Urinary bladder (tissue), 4 donors: ENCODE measurements around the gene MS4A10. TPM values are rescaled to one million over a fixed set of nuclear protein-coding genes. Genes with fewer than 3 reads are reported as not detected.
A peak's percentile ranks its signal among the peaks of the same experiment; 100 is the strongest.
"Not testable (repeated sequence)": the region's sequence is repeated elsewhere in the genome, so short reads cannot be mapped to it uniquely, and the experiment has no call there.

Experiments
- DNase-seq: peaks from one replicate; pipeline ENCODE4 v3.0.0-alpha.2; 2015; ENCODE audit errors: extremely low spot score
- H3K27ac ChIP-seq: one replicate; pipeline ENCODE4 v1.5.1; 2013; ENCODE audit warnings: low read depth, mild to moderate bottlenecking, moderate library complexity
- H3K36me3 ChIP-seq: one replicate; pipeline ENCODE4 v1.6.1; 2013; ENCODE audit warnings: mild to moderate bottlenecking, moderate library complexity; ENCODE audit not compliant: insufficient read depth
- H3K4me1 ChIP-seq: one replicate; pipeline ENCODE4 v1.6.1; 2013; ENCODE audit warnings: mild to moderate bottlenecking, moderate library complexity; ENCODE audit not compliant: insufficient read depth
- H3K4me3 ChIP-seq: one replicate; pipeline ENCODE4 v1.5.1; 2013; ENCODE audit warnings: low read depth, low read length
- WGBS: extraction: QIAGEN DNeasy Blood & Tissue Kit; methylation state at CpG from one replicate; pipeline ENCODE4 v1.1.7; 2013; 5-methylcytosine and 5-hydroxymethylcytosine counted together
- polyA plus RNA-seq: library from polyadenylated mRNA; stranded (reverse); fragments of 200-250 nt; gene quantifications from one replicate; pipeline ENCODE4 v1.2.3, GENCODE V29; 2013
- total RNA-seq: library from RNA; depleted of rRNA; stranded (reverse); fragments of >200 nt; gene quantifications from one replicate; pipeline ENCODE4 v1.2.3, GENCODE V29; 2014
- donor health status: healthy with polysubstance abuse.
- donor health status: healthy.

MS4A10 gene
- total and polyA plus RNA-seq, 2 donors, result not detected

- WGBS, result 95% methylated on average over 4 of the region's 4 CpGs
- H3K4me1 ChIP-seq, H3K36me3 ChIP-seq, H3K4me3 ChIP-seq, H3K27ac ChIP-seq, DNase-seq: not testable (repeated sequence)
Measured at GRCh38 chr11:60758671-60759070, 26.5 kb upstream of the MS4A10 start.

DNA sequence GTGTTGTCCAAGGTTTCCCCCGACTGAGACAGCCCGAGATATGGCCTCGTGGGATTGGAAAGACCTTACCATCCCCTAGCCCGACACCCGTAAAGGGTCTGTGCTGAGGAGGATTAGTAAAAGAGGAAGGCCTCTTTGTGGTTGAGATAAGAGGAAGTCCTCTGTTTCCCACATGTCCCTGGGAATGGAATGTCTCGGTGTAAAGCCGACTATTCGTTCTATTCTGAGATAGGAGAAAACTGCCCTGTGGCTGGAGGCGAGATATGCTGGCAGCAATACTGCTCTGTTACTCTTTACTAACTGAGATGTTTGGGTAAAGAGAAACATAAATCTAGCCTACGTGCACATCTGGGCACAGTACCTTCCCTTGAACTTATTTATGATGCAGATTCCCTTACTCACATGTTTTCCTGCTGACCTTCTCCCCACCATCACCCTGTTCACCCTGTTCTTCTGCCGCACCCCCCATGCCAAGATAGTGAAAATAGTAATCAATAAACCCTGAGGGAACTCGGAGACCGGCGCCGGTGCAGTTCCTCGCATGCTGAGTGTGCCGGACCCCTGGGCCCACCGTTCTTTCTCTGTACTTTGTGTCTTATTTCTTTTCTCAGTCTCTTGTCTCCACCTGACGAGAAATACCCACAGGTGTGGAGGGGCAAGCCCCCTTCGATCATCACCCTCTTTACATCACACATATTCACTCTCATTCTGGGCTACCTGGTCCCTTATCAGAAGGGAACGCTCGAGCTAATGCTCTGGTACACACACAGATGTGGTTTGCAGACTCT lies 25.5 kb upstream of the MS4A10 start:
- not testable (repeated sequence) for H3K4me1 ChIP-seq, DNase-seq, H3K36me3 ChIP-seq, H3K4me3 ChIP-seq, H3K27ac ChIP-seq
- 53% methylated on average over 22 of the region's 22 CpGs for WGBS

DNA sequence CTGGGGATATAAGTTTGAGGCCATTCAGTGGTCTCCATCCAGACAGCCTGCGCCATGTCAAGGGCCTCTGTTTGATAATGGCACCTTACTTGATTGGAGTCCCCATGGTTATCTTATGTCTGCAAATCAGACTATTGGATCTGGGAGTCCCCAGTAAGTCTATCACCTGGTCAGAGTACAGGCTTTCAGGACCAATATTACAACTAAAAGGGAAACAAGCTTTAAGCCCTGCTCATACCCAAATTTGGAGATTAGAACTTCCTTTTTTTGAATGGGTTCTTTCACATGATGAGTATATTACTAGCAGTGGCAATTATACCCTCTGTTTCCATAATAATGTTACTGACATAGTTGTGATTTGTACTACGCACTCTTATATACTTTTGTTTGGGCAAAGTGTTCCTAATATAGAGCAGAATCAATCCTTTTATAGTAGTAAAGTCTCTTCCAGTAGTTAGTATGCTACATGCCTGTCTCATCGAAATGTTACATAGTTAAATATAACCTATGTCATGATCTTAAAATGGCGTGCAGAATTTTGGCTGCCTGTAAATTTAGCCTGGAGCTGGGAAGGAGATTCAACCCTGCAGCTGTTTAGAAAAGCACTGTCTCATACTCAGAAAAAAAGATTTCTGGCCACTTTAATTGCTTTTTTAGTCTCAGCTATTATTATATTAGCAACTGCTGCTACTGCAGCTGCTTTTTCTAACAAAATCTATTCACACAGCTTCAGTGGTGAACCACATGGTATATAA lies 23.5 kb upstream of the MS4A10 start:
- no peak overlapping the region for H3K27ac ChIP-seq
- WGBS, result 63% methylated on average over 4 of the region's 4 CpGs
- H3K36me3 ChIP-seq, result no peaks in the 10 kb centered on the region

GRCh38 chr11:60762851-60763691 lies 22.1 kb upstream of the MS4A10 start:
- 55% methylated on average over 11 of the region's 11 CpGs for WGBS
- Histone ChIP-seq H3K4me1 (no peaks in the 10 kb centered on the region), H3K4me3 (no peak overlapping the region), H3K36me3 (no peaks in the 10 kb centered on the region), H3K27ac (no peak overlapping the region)
- DNase-seq, result peak; percentile 37

More for the DNA sequence above, 23.5 kb upstream of the MS4A10 start:
- Histone ChIP-seq H3K4me1 (no peaks in the 10 kb centered on the region), H3K4me3 (no peak overlapping the region)
- no peak for DNase-seq

DNA sequence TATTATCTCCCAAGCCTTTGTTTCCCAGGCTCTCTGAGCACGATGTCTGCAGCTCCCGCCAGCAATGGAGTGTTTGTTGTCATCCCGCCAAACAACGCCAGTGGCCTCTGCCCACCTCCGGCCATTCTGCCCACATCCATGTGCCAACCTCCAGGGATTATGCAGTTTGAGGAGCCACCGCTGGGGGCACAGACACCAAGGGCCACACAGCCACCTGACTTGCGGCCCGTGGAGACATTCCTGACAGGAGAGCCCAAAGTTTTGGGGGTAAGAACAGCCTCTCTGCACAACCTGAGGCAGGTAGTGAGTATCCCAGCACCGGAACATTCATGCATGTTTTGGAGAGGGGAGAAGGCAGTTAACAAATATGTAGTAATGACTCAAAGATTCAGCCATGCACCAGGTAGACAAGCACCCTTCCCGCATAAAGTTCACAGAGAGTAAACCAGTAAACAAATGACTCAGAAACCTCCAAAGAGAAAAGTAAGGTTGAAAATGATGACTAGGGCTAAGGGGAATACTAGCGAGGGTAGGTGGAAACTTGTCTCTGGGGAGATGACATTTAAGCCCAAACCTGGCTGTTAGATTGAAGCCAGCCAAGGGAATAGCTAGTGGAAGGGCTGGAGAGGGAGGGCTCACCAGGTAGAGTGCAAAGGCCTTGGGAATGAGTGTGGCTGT lies 21.3 kb upstream of the MS4A10 start:
- no peaks in the 10 kb centered on the region for H3K36me3 ChIP-seq
- WGBS, result 80% methylated on average over 11 of the region's 11 CpGs
- no peak overlapping the region for H3K4me3 ChIP-seq
- H3K27ac ChIP-seq, result no peak overlapping the region
- no peak for DNase-seq
- no peaks in the 10 kb centered on the region for H3K4me1 ChIP-seq

DNA sequence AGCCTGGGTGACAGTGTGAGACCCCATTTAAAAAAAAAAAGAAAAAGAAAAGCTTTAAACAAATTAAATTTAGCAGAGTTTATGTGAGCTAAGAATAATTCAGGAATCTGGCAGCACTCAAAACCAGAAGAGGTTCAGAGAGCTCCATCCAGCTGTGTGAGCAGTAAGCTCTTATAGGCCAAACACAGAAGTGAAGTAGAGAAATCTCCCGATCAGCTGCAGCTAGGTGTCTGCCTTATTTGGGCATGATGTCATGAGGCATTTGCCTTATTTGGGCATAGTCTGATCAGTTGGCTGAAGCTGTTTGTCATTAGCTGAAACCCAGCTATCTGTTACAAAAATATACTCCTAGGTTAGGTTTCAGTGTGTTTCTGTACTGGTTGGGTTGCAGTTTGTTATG lies 20.3 kb upstream of the MS4A10 start:
- no peak for DNase-seq
- 36% methylated on average over 1 of the region's 1 CpG for WGBS
- Histone ChIP-seq H3K36me3 (no peaks in the 10 kb centered on the region), H3K4me3 (no peak overlapping the region), H3K27ac (no peak overlapping the region), H3K4me1 (no peaks in the 10 kb centered on the region)

- H3K4me1 ChIP-seq, result no peaks in the 10 kb centered on the region
Measured at GRCh38 chr11:60765355-60765754, 19.8 kb upstream of the MS4A10 start.

GRCh38 chr11:60766547-60766946 lies 18.6 kb upstream of the MS4A10 start:
- Histone ChIP-seq H3K4me1 (no peaks in the 10 kb centered on the region), H3K4me3 (no peak overlapping the region), H3K27ac (no peak overlapping the region), H3K36me3 (no peaks in the 10 kb centered on the region)
- WGBS, result 80% methylated on average over 10 of the region's 10 CpGs
- DNase-seq, result no peak

More at GRCh38 chr11:60765355-60765754, 19.8 kb upstream of the MS4A10 start:
- Histone ChIP-seq H3K36me3 (no peaks in the 10 kb centered on the region), H3K4me3 (no peak overlapping the region), H3K27ac (no peak overlapping the region)
- 93% methylated on average over 5 of the region's 5 CpGs for WGBS
- no peak for DNase-seq

DNA sequence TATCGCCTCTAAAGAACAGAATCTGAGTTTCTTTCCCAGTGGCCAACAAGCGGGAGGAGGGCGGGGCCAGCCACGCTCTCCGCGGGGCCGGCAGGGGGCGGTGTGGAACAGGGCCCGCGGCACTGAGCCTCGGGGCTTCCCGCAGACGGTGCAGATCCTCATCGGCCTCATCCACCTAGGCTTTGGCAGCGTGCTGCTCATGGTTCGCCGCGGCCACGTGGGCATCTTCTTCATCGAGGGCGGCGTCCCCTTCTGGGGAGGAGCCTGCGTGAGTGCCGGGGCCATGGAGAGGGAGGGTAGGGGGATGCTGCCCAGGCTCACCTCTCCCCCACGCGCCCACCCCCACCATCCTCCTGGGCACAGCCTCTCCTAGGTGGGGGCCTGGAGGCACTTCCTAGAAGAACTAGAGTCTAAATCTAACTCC lies 17.7 kb upstream of the MS4A10 start:
- 33% methylated on average over 26 of the region's 26 CpGs for WGBS
- no peak overlapping the region for H3K4me3 ChIP-seq
- no peaks in the 10 kb centered on the region for H3K36me3 ChIP-seq
- no peaks in the 10 kb centered on the region for H3K4me1 ChIP-seq
- DNase-seq, result no peak
- no peak overlapping the region for H3K27ac ChIP-seq

- DNase-seq, result no peak
- 97% methylated on average over 8 of the region's 8 CpGs for WGBS
- no peak overlapping the region for H3K27ac ChIP-seq
- H3K4me1 ChIP-seq, result no peaks in the 10 kb centered on the region
- H3K4me3 ChIP-seq, result no peak overlapping the region
- no peaks in the 10 kb centered on the region for H3K36me3 ChIP-seq
Measured at GRCh38 chr11:60768202-60768601, 16.9 kb upstream of the MS4A10 start.

DNA sequence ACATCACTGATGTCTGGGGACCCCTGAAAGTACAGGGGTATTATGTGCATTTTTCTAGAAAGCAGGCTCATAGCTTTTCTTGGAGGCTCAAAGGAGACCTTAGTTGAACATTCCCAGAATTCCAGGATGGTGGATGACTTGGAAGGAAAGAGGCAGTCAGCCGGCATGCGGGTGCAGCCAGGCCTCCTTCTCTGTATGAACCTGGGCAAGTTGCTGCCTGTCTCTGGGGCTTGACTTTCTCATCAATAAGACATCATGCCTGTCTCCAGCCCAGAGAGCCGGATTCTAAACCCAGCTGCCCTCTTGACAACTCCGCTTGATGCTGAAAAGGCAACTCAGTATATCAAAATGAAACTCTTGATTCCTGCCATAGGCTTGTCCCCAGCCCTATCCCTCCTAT lies 15.9 kb upstream of the MS4A10 start:
- Histone ChIP-seq H3K36me3 (no peaks in the 10 kb centered on the region), H3K27ac (no peak overlapping the region), H3K4me3 (no peak overlapping the region), H3K4me1 (no peaks in the 10 kb centered on the region)
- no peak for DNase-seq
- 69% methylated on average over 4 of the region's 4 CpGs for WGBS

DNA sequence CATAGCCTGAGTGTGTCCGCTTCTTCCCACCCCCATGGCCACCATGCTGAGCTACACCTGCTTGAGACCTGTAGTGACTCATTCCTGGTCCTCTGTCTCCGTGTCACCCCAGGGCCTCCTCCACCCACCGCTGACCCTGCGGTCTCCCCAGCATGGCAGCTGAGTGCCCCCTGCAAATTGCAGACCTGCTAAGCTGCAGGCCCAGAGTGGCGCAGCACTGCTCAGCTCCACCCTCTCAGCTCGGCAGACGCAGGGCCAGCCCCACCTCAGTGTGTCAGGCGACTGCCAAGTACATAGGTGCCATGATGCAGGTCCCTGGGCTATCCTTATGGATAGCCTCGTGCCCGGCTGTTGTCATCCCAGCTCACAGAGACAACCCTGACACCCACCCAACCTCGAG lies 15.3 kb upstream of the MS4A10 start:
- Histone ChIP-seq H3K36me3 (no peaks in the 10 kb centered on the region), H3K27ac (no peak overlapping the region), H3K4me3 (no peak overlapping the region), H3K4me1 (no peaks in the 10 kb centered on the region)
- WGBS, result 86% methylated on average over 11 of the region's 11 CpGs
- DNase-seq, result no peak

DNA sequence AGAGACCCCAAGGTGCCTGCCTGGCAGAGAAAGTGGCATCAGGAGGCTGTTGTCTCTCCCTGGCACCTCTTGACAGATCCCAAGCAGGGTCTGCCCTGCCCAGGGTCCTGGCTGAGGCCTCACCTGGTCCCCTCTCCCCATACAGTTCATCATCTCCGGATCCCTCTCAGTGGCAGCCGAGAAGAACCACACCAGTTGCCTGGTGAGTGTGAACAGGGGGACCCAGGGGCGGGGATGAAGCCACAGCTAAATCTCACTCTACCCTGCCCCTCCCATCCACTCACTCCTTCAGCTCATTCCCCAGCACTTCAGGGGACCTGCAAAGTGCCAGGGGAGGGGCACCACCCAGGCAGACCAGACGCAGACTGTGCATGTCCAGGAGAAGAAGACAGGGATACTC lies 14.0 kb upstream of the MS4A10 start:
- WGBS, result 79% methylated on average over 4 of the region's 4 CpGs

More for the DNA sequence above, 14.0 kb upstream of the MS4A10 start:
- Histone ChIP-seq H3K36me3 (no peaks in the 10 kb centered on the region), H3K27ac (no peak overlapping the region), H3K4me3 (no peak overlapping the region), H3K4me1 (no peaks in the 10 kb centered on the region)
- no peak for DNase-seq
